Measurements from ENCODE around the gene CASP7. TPM values are rescaled to one million over a fixed set of nuclear protein-coding genes. Genes with fewer than 3 reads are reported as not detected.

The CASP7 gene
- total RNA-seq, 2 donors from 2014 or later = 23.1 to 27.5 TPM

DNA sequence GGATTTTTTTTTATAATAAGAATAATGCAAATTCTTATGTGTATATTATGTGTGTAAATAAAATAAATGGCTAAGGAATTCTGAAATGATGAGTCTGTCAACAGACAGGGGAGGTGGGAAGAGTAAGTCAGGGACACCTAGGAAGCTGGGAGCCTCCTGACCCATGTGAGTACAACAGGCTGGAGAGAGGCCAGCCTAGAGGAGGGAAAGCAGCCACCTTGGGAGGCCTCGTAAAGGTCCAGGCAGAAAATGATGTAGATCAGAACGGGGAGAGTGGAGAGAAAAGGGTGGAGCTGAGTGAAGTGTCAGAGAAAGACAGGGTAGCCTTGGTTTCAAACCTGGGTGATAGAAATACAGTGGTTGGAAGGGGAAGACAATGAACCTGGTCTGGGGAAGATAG lies 22.8 kb upstream of the CASP7 start:
- TF ChIP-seq POLR2AphosphoS5 (IDR thresholded peaks at IDR 0.05) (no peak), POLR2A (IDR thresholded peaks at IDR 0.05) (no peak), CTCF (IDR thresholded peaks at IDR 0.05) (no peak)
- Histone ChIP-seq H3K36me3 (no peaks in the 10 kb centered on the region), H3K4me1 (replicated peaks) (no peaks in the 10 kb centered on the region), H3K27me3 (replicated peaks; ENCODE audit: insufficient read depth) (no peaks in the 10 kb centered on the region), H3K4me3 (no peak overlapping the region), H3K27ac (no peak overlapping the region), H3K9me3 (no peaks in the 10 kb centered on the region)
- WGBS = 28% methylated on average over 2 of the region's 2 CpGs
- intact Hi-C loops (cut with DNase I) = no loop called here
- DNase-seq (ENCODE audit: low spot score) = no peak

DNA sequence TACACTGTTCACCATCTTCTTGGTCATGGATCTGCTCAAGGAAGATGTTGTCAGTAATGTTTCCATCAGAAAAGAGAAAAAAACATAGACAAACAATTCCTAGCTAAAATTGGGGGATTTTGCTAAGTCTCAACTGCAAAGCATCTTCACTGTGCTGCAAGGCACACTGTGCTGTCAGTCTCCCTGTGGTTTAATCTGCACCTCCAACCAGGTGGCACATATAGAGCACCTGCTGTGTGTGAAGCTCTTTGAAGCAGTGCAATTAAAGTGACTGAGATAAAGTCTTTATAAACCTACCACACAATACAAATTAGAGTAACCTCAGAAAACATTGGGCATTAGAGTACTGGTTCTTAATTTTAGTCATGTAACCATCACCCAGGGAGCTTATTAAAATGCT lies 22.2 kb upstream of the CASP7 start:
- H3K4me1 ChIP-seq (replicated peaks) = no peaks in the 10 kb centered on the region
- TF ChIP-seq POLR2AphosphoS5 (IDR thresholded peaks at IDR 0.05) = no peak
- TF ChIP-seq POLR2A (IDR thresholded peaks at IDR 0.05) = no peak
- TF ChIP-seq CTCF (IDR thresholded peaks at IDR 0.05) = no peak
- no peak overlapping the region for H3K4me3 ChIP-seq
- H3K36me3 ChIP-seq = no peaks in the 10 kb centered on the region
- no peaks in the 10 kb centered on the region for H3K9me3 ChIP-seq
- DNase-seq (ENCODE audit: low spot score) = no peak
- H3K27ac ChIP-seq = no peak overlapping the region
- intact Hi-C loops (cut with DNase I) = no loop called here
- H3K27me3 ChIP-seq (replicated peaks; ENCODE audit: insufficient read depth) = no peaks in the 10 kb centered on the region

DNA sequence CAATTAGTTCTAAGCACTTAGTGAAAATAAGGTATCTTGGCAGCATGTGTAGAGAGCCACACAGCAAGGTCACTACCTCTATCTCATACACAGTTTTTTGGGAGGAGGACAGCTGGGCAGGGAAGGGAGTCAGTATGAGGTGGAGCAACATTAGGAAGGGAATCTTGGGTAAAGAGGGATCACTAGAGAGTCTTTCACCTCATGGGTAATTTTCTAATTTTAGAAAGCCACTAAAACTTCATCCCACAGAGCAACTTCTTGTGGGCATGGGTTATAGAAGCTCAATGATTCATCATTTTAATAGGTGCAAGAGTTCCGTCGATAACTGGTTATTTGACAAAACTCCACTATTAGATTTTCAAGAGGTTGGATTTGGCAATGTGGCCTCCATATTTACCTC lies 18.4 kb upstream of the CASP7 start:
- Histone ChIP-seq H3K9me3 (no peaks in the 10 kb centered on the region), H3K27me3 (replicated peaks; ENCODE audit: insufficient read depth) (no peaks in the 10 kb centered on the region), H3K36me3 (no peaks in the 10 kb centered on the region), H3K4me3 (no peak overlapping the region), H3K27ac (no peak overlapping the region), H3K4me1 (replicated peaks) (no peaks in the 10 kb centered on the region)
- TF ChIP-seq CTCF (IDR thresholded peaks at IDR 0.05) (no peak), POLR2AphosphoS5 (IDR thresholded peaks at IDR 0.05) (no peak), POLR2A (IDR thresholded peaks at IDR 0.05) (no peak)
- intact Hi-C loops (cut with DNase I) = no loop called here
- no peak for DNase-seq (ENCODE audit: low spot score)
- 77% methylated on average over 2 of the region's 2 CpGs for WGBS

GRCh38 chr10:113663142-113663541 lies 16.6 kb upstream of the CASP7 start:
- WGBS = 66% methylated on average over 5 of the region's 5 CpGs
- H3K36me3 ChIP-seq = no peaks in the 10 kb centered on the region
- no peaks in the 10 kb centered on the region for H3K27me3 ChIP-seq (replicated peaks; ENCODE audit: insufficient read depth)
- no peaks in the 10 kb centered on the region for H3K9me3 ChIP-seq
- no peak overlapping the region for H3K4me3 ChIP-seq
- TF ChIP-seq POLR2A (IDR thresholded peaks at IDR 0.05) = no peak
- TF ChIP-seq CTCF (IDR thresholded peaks at IDR 0.05) = no peak
- TF ChIP-seq POLR2AphosphoS5 (IDR thresholded peaks at IDR 0.05) = no peak
- no peak overlapping the region for H3K27ac ChIP-seq
- no peaks in the 10 kb centered on the region for H3K4me1 ChIP-seq (replicated peaks)
- DNase-seq (ENCODE audit: low spot score) = no peak
- intact Hi-C loops (cut with DNase I) = no loop called here

DNA sequence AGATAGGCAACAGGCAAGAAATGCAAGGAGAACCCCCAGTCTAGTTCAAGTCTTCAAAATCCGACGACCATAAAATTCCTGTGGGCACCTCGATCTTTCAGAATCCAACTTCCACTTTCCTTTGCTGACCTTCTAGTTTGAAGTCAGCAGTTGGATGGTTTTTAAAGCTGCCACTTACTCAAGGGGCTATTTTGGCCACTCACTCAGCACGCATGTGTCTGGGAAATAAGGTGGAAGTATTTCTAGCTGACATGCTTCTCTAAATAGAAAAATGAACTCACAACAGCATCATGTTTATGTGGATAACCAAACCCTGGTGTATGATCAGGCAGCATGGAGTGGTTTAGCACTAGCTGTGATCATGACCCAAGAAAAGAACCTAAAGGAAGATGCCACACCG lies 15.8 kb upstream of the CASP7 start, which contains the start of gene NRAP:
Gene NRAP, minus strand, starts transcription at position 134 of the 400 bp plus-strand sequence. CDS start 159 bp downstream, outside the sequence.
- H3K4me3 ChIP-seq = no peak within 1 kb of the TSS
- H3K27me3 ChIP-seq (replicated peaks; ENCODE audit: insufficient read depth) = no peaks in the 10 kb centered on the region
- H3K9me3 ChIP-seq = no peaks in the 10 kb centered on the region
- H3K36me3 ChIP-seq = no peaks in the 10 kb centered on the region
- no peaks in the 10 kb centered on the region for H3K4me1 ChIP-seq (replicated peaks)
- no peak within 1 kb of the TSS for H3K27ac ChIP-seq
- intact Hi-C loops (cut with DNase I) = no loop called here
- DNase-seq (ENCODE audit: low spot score) = no peak
- 89% methylated on average over 5 of the region's 5 CpGs for WGBS
- no peak for TF ChIP-seq POLR2AphosphoS5 (IDR thresholded peaks at IDR 0.05)
- no peak for TF ChIP-seq POLR2A (IDR thresholded peaks at IDR 0.05)
- TF ChIP-seq CTCF (IDR thresholded peaks at IDR 0.05) = no peak

Measured in prostate gland (tissue), 2 donors.